Right lung (tissue), 5 donors: ENCODE results near the gene BTBD9. TPM values are rescaled to one million over a fixed set of nuclear protein-coding genes. Genes with fewer than 3 reads are reported as not detected.
"Not testable (repeated sequence)": the region's sequence is repeated elsewhere in the genome, so short reads cannot be mapped to it uniquely, and the experiment has no call there.

Source experiments
- DNase-seq, 2 donors: peaks; one replicate each; pipeline ENCODE4 v3.0.0-alpha.2; 2013
- polyA plus RNA-seq, 5 donors: library from polyadenylated mRNA; unstranded; fragments of 120-200 nt; gene quantifications; one replicate each; pipeline versions ENCODE4 v1.2.1 to v1.2.3, GENCODE V29; 2013; ENCODE audit warnings: inconsistent platforms in 1 of 5, low replicate concordance in 1 of 5; ENCODE audit not compliant: insufficient read length in 5 of 5, insufficient read depth in 1 of 5

Gene BTBD9
- polyA plus RNA-seq, 5 donors, result 12.3 to 16.6 (median 14.2) TPM

GRCh38 chr6:38347829-38348228 lies 291.9 kb downstream of the BTBD9 start:
- not testable (repeated sequence) for DNase-seq

- no peak for DNase-seq
These were observed 293.2 kb downstream of the BTBD9 start for GRCh38 chr6:38346291-38347079.

- DNase-seq, result no peak
These were observed 294.1 kb downstream of the BTBD9 start for GRCh38 chr6:38345586-38345985.

GRCh38 chr6:38341496-38341895 lies 298.2 kb downstream of the BTBD9 start:
- DNase-seq, result no peak

GRCh38 chr6:38339914-38340313 lies 299.8 kb downstream of the BTBD9 start:
- DNase-seq, result no peak

GRCh38 chr6:38337819-38338465 lies 301.8 kb downstream of the BTBD9 start:
- no peak for DNase-seq

- no peak for DNase-seq
These were observed 302.8 kb downstream of the BTBD9 start for GRCh38 chr6:38336922-38337321.

- DNase-seq, result no peak
These were observed 312.9 kb downstream of the BTBD9 start for GRCh38 chr6:38326837-38327236.

- peak; percentile 27 to 40 for DNase-seq
These were observed 316.5 kb downstream of the BTBD9 start for GRCh38 chr6:38323216-38323615.

- no peak for DNase-seq
These were observed 317.6 kb downstream of the BTBD9 start for GRCh38 chr6:38322138-38322537.

- DNase-seq, result no peak
These were observed 318.9 kb downstream of the BTBD9 start for GRCh38 chr6:38320843-38321242.

GRCh38 chr6:38320358-38320757 lies 319.4 kb downstream of the BTBD9 start:
- DNase-seq, result no peak

- DNase-seq, result no peak
These were observed 320.2 kb downstream of the BTBD9 start for GRCh38 chr6:38319256-38320212.

- no peak for DNase-seq
These were observed 323.4 kb downstream of the BTBD9 start for GRCh38 chr6:38316099-38316868.

- no peak for DNase-seq
These were observed 328.5 kb downstream of the BTBD9 start for GRCh38 chr6:38311201-38311600.

- no peak for DNase-seq
These were observed 329.7 kb downstream of the BTBD9 start for GRCh38 chr6:38310061-38310460.

GRCh38 chr6:38307740-38308139 lies 332.0 kb downstream of the BTBD9 start:
- DNase-seq, result no peak

- DNase-seq, result no peak
These were observed 332.8 kb downstream of the BTBD9 start for GRCh38 chr6:38306931-38307330.

- DNase-seq, result no peak
These were observed 333.6 kb downstream of the BTBD9 start for GRCh38 chr6:38305995-38306681.

GRCh38 chr6:38302838-38303237 lies 336.9 kb downstream of the BTBD9 start:
- no peak for DNase-seq

- DNase-seq, result no peak
These were observed 337.6 kb downstream of the BTBD9 start for GRCh38 chr6:38302081-38302480.
